ENCODE data around the gene SLC66A2.

DNA sequence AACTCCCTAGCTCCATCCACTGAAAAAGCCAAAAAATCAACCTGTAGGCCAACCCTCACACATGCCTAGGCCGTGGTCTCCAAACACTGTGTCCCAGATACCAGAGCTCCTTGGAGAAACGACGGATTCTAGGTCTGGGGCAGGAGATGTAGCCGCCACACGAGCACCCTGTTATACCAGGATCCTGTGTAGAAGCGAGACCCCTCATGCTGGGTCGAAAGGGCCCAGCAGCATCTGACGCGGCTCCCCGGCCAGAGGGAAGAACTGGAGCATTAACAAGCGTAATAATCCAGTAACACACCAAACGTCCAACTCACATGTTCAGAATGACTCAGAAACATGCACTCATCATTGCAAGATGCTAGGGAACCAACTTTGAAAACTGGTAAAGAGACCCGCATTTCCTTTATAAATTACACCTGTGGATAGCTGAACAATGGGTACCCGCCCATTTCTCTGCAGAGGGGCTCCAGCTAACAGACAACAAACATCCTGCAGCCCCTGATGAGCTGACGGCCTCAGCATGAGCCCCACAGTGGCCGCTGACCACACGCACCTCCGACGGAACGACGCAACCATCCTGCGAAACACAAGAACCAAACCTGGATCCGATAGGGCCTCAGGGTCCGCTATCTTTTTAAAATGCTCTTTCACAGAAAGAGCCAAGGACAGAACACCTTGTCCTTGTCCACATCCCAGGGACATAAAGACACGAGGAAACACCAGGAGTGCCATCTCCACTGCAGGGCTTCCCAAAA, 14.2 kb downstream of the SLC66A2 start:
- no peak for TF ChIP-seq CTCF (IDR thresholded peaks at IDR 0.05; ENCODE audit: low read length)
- no peak for TF ChIP-seq EZH2 (IDR thresholded peaks at IDR 0.05; ENCODE audit: borderline replicate concordance, low read length)
